NCI-H1930 (cell line): ENCODE measurements around the gene SEPTIN5.
"Not testable (repeated sequence)": the region's sequence is repeated elsewhere in the genome, so short reads cannot be mapped to it uniquely, and the experiment has no call there.

Experiments
- DNase-seq, 2 experiments: peaks; one replicate each; lab custom pipeline; 2025; lab: John Stamatoyannopoulos, UW

Gene SEPTIN5

DNA sequence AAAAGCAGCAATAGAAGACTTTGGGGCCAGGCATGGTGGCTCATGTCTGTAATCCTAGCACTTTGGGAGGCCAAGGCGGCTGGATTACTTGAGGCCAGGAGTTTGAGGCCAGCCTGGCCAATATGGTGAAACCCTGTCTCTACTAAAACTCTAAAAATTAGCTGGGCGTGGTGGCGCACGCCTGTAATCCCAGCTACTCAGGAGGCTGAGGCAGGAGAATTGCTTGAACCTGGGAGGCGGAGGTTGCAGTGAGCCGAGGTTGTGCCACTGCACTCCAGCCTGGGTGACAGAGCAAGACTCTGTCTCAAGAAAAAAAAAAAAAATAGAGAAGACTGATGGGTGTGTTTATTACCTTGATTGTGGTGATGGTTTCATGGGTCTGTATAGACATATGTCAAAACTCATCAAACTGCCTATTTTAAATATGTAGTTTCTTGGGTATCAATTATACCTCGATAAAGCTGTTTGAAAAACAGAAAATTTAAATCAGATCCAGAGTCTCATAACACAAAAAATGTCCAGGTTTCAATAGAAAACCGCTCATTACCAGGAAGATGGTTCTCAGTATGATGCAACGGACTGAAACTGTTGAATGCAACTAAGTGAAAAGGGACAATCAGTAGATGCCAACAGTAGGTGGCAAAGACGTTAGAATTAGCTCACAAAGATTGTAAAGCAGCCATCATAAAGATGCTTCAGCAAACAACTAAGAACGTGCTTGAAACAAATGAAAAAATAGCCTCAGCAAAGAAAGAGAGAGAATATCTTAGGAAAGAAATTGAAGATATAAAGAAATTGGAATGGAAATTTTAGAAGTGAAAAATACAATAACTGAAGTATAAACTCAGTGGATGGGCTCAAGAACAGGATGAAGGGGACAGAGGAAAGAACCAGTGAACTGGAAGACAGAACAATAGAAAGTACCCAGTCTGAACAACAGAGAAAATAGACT, 33.1 kb upstream of the SEPTIN5 start:
- DNase-seq = no peak

DNA sequence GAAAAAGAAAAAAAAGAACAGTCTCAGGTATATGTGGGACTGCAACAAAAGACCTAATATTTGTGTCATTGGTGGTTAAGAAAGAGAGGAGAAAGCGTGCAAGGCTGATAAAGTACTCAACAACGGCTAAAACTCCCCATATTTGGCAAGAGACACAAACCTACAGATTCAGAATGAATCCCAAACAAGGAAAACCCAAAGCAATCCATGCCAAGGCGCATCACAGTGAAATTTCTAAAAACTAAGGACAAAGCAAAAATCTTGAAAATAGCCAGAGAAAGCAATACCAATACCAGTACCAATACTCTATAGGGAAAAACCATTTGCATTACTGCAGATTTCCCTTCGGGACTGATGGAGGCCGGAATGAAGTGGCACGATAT, 32.4 kb upstream of the SEPTIN5 start:
- no peak for DNase-seq

DNA sequence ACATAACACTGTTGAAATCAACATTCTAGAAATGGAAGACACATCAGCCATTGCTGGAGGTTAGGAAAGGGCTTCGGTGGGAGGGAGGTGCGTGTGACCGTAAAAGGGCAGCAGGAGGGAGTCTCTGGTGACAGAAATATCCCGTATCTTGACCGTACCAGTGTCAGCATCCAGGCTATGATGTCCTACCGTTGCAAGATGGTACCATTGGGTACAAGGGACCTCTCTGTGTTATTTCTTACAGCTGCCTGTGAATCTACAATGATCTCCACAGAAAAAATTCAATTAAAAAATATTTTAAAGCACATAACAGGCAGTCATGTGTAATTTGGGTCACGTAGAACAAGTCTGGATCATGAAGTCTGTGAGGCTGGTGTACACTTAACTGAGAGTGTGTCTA, 27.4 kb upstream of the SEPTIN5 start:
- no peak for DNase-seq

DNA sequence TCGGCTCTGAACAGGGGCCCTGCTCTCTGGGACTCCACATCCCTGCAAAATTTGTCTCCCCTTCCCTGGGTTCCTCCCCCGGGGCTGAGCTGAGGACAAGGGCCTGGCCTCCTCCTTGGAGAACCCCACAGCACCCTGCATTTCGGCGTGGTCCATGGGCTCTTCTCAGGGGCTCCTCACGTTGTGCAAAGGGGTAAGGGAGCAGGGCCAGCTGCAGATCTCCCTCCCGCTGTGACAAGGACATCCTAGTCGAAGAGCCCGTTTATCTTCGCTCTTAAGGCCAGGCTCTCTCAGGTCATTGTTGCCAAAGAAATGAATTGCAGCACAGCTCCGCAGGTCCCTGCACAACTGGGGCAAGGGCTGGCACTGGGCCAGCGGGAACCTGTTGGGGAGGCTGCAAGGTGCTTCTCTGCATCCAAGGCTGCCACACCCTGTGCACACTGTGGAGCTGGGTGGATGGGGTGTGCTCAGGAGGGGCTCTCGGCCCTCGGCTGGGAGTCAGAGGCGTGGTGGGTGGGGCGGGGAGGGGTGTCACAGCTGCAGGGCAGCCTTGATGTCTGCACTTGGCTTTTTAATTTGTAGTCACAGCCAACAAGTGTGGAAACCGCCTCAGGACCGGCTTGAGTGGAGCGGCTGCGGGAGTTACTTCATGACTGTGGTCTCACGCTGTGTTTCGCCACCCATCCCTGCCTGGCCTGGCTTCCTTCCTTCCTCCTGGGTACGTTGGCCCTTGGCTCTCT, 26.6 kb upstream of the SEPTIN5 start:
- no peak for DNase-seq

DNA sequence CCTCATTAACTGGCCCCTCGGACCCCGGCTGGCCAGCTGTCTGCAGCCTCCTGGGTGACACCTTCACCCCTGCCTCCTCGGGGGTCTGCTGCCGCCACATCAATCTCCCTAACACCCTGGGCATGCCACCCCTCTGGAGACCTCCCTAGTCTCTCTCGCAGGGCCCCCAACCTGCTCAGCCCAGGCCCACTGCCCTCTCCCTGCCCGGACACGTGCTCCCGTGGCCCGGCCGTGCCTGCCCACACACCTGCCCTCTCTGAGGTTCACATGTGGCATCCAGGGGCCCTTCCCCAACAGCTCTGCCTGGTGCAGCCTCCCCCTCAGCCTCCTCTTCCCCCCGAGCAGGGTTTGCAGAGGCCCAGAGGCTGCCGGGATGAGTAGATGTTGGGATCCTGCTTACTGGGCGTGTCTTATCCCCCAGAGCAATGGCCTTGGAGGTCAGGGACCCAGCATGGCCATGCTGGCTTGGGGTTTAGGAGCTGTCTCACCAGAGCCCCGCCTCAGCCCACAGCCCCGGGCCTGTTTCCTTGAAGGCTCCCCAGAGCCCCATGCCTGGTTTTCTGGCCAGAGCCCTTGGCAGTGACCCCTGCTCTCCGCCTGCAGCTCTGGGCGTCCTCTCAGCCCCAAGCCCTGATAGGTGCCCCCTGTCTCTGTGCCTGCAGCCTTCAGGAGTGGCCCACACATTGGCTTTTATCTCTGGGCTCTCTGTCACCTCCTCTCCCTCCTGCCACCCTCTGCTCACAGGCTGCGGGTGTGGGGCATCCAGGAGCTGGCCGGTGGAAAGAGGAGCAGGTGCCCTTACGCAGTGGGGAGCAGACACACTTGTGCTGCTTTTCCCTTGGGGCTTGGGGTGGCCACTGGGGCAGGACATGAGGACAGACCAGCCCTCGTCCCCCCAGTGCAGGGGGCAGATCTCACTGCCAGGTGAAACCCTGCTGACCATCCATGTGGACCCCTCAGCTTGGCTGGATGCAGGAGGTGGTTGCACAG, 25.7 kb upstream of the SEPTIN5 start:
- no peak for DNase-seq

DNA sequence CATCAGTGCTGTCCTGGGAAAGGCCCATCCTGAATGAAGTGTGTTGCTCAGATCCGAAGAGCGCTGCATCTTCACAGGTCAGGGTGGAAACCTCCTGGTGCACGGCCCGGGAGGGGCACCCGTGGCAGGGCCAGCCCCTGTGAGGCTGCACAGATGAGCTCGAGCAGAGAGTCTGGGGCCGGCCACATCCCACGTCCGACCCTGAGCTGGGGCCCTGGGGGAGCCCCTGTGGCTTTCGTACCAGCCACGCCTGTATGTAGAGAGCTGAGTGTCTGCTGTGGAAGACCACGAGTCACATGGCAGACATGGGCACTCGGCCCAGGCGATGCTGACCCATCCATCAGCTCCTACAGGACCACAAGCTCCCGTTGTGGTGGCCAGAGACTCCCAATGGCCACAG, 24.9 kb upstream of the SEPTIN5 start:
- no peak for DNase-seq

DNA sequence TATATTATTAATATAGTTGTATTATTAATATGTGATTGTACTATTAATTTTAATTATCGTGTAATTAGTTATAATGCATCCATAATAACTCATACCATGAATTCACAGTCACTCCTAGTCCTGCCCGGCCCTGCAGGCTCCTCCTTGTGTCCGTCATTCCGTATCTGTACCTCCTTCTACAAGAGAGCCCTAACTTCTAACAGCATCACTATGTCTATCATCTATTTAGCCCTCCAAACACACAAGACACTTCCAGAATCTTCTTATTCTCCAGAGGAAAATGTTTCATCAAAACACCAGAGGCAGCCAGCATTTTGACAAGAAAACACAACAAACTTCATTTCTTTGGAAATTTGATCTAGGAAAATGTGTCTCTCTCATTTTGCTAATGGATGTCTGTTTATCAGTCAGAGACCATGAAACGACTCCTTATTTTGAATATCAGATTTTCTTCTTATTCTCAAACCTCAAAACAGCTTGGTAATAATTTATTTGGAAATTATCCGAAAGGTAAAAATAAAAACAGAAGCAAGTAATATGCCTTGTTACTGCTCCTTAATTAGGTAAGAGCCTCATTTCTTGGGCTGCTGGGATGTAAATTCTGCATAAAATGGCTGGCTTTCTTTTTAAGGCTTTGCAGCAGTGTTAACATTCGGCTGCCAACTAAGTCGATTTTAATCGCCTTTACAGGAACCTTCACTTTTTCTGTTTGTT, 23.1 kb upstream of the SEPTIN5 start:
- DNase-seq = no peak

DNA sequence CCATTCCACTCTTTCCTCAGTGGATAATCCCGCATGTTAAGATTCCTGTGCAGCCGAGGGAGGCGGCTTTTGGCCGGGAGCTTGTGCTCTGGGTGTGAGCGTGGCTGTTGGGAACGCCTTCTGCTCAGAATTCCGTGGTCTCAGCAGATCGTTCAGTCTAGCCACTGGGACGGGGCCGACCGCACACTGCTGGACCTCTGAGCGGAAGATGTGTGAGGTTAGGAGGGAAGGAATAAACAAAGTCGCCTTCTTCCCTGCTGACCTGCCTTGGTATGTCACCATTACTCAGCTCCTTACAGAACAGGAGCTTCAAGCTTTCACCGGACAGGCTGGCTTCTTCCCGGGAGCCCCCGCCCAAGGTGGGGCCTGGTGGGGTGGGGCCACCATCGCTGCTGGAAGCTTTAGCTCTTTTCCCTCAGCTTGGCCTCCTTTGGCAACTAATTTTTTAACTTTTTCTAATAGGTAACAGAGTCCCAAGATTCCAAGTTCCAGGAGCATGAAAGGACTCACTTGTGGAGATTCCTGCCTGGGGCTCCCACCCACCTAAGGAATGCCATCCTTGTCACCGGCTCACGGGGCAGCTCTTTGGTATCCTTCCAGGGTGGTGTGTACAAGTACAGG, 22.5 kb upstream of the SEPTIN5 start:
- DNase-seq = no peak

DNA sequence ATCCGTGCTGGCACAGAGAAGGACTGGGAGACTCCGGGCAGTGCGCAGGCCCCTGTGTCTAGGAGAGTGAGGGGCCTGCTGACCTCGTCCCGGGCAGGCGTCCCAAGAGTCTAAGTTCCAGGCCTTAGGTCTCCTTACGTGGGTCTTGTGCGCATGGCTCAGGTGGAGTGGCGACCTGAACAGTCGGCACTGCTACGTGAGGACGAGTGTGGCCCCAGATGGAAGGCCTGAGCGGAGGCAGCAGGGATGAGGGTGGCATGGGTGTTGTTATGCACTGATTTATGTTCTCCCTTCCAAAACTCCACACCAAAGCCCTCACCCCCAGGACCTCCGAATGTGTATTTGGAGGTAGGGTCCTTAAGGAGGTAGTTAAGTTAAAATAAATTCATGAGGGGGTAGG, 20.7 kb upstream of the SEPTIN5 start:
- no peak for DNase-seq

DNA sequence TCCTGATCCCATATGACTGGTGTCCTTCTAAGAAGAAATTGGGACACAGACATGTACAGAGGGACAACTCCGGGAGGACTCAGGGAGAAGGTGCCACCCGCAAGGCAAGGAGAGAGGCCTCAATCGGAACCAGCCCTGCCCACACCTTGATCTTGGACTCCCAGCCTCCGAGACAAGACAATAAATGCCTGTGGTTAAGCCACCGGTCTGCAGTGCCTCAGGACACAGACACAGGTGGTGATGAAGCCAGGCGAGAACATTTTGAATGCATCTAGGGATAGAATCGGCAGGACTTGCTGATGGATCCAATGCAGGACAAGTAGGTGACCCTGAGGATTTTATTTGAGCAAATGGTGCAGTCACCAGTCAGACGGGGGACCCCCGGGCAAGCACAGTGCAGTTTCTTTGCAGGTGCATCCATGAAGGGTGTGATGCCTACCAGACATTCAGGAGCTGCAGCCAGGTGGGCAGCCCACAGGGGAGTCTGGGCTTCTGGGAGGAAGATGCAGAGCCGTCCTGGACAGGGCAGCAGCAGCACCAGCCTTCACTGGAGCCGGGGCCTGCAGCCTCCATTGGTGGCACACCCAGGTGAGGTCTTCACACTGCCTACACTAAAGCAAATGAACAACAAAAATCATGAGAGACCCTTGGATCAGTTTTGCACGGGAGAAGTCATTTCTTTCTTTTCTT, 20.2 kb upstream of the SEPTIN5 start:
- DNase-seq = no peak

DNA sequence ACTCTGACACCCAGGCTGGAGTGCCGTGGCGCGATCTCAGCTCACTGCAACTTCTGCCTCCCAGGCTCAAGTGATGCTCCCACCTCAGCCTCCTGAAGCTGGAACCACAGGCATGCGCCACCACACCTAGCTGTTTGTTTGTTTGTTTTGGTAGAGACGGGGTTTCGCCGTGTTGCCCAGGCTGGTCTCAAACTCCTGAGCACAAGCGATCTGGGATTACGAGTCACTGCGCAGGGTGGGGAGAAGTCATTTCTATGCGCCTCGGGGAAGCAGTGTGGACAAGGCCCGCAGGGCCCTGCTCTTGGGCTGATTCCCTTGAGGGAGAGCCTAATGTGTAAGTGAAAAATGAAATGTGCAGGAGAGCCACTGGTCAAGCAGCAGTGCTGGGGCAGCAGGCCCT, 19.6 kb upstream of the SEPTIN5 start:
- no peak for DNase-seq

DNA sequence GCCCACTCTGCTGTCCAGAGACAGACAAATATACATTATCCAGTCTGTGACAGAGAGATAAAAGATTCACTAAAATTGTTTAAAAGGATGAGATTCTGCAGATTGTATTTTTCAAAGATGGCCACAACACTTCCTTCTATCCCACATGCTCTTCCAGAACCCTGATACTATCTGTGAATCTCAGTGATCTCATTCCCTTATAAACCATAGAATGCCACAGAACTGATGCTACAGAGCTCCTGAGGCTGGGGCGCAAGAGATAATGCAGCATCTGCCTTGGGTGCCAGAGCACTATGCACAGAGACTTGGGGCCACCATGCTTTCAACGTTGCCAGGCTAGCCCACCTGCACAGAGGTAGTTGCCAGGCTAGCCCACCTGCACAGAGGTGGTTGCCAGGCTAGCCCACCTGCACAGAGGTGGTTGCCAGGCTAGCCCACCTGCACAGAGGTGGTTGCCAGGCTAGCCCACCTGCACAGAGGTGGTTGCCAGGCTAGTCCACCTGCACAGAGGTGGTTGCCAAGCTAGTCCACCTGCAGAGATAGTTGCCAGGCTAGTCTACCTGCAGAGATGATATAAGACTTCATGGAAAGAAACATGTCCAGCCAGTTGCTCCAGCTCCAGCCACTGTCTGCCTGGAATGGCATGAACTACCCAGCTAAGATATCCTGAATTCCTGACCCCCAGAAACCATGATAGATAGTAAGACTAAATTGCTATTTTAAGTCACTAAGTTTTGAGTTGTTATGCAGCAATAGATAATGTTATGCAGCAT, 17.6 kb upstream of the SEPTIN5 start:
- DNase-seq = no peak

DNA sequence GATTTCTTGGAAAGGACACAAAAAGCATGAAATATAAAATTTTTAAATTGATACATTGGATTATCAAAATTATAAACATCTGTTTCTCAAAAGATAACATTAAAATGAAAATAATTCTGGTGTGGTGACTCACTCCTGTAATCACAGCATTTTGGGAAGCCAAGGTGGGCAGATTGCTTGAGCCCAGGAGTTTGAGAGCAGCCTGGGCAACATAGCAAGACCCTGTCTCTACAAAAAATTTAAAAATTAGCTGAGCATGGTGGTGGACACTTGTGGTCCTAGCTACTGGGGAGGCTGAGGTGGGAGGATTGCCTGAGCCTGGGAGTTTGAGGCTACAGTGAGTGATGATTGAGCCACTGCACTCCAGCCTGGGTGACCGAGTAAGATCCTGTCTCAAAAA, 16.4 kb upstream of the SEPTIN5 start:
- DNase-seq = not testable (repeated sequence)

DNA sequence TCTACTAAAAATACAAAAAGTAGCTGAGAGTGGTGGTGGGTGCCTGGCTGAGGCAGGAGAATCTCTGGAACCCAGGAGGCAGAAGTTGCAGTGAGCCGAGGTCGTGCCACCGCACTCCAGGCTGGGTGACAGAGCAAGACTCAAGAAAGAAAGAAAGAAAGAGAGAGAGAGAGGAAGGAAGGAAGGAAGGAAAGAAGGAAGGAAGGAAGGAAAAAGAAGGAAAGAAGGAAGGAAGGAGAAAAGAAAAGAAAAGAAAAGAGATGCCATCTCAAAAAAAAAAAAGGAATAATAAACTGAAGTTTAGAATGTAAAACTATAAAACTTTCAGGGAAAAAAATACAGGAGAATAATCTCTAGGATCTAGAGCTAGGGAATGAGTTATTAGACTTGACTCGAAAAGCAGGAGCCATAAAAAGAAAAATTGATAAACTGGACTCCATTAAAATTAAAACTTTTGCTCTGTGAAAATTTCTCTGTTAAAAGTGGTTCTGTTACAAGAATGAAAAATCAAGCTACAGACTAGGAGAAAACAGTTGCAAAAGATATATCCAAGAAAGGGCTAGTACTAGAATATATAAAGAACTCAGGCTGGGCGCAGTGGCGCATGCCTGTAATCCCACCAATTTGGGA, 13.4 kb upstream of the SEPTIN5 start:
- no peak for DNase-seq

DNA sequence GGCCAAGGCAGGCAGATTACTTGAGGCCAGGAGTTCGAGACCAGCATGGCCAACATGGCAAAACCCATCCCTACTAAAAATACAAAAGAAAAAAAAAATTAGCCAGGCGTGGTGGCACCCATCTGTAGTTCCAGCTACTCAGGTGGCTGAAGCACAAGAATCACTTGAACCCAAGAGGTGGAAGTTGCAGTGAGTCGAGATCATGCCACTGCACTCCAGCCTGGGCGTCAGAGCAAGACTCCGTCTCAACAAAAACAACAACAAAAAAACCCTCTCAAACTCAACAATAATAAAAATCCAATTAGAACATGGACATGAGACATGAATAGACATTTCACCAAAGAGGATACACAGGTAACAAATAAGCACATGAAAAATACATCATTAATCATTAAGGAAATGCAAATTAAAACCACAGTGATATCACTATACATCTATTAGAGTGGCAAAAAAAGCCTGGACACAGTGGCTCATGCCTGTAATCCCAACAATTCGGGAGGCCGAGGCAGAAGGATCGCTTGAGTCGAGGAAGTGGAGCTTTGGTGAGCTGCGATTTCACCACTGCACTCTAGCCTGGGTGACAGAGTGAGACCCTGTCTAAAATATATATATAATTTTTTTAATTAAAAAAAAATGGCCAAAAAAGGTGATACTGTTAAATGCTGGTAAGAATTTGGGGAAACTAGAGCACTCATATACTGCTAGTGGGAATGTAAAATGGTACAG, 12.7 kb upstream of the SEPTIN5 start:
- DNase-seq = no peak

DNA sequence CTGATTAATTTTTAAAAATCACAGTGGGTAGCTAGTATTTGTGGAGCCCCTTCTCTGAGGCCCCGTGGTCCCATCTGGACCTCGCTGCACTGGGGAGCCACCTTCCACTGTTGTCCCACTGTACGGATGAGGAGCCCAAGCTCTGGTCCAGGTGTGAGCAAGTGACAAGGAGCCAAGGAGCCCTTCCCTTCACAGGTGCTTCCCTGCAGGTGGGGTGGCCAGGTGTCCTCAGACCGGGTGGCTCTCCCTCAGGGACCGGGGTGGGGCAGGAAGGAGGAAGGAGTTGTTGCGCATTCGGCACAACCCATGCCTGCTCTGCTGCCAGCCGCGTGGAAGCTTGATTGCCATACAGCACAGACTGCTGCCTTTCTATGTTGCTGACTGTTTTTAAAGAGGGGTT, 10.4 kb upstream of the SEPTIN5 start:
- DNase-seq = no peak

DNA sequence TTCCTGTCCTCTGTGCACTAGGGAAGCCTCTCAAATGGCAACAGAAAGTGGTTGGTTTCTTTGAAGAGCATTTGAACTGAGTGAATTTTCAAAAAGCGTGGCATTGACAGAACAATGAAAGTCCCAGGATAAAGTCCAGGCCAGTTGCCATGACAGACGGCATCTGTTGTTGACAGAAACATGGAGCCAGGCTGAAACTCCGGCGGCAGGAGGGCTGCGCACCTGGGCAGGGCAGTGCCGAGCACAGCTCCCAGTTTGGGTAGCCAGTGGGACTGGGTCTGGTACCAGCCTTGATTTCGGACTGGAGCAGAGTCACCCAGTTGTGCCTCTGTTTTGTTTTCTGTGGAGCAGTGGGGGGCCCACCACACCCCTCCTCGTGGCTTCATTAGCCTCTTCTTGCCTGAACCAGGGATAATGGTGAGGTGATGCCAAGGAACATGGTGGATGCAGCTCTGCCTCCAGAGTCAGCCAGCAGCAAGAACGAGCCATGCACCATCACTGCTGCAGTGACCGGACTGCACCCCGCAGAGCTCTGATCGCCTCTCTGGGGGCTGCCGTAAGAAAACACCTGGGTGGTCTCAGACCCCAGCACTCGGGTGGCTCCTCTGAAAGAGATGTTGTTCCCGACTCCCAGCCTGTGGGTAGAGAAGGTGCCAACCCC, 9.8 kb upstream of the SEPTIN5 start:
- DNase-seq = no peak
